Activated T-cell treated with anti-CD3 and anti-CD28 coated beads, Interleukin-2, amount 50 U/mL, for 1 hour (primary cell): ENCODE data around the gene MBTPS1.
"Not testable (repeated sequence)": the region's sequence is repeated elsewhere in the genome, so short reads cannot be mapped to it uniquely, and the experiment has no call there.

Experiments
- DNase-seq: peaks from one replicate; pipeline ENCODE4 v3.0.0-alpha.2; 2020

Gene MBTPS1

GRCh38 chr16:84136331-84137125 is 19.8 kb upstream of the MBTPS1 start:
- no peak for DNase-seq

- no peak for DNase-seq
These were observed 16.0 kb upstream of the MBTPS1 start for GRCh38 chr16:84132527-84133285.

GRCh38 chr16:84131117-84131516 is 14.4 kb upstream of the MBTPS1 start:
- DNase-seq, result no peak

GRCh38 chr16:84124257-84125073 is 7.7 kb upstream of the MBTPS1 start:
- no peak for DNase-seq

- DNase-seq, result no peak
These were observed 4.3 kb upstream of the MBTPS1 start for GRCh38 chr16:84121007-84121406.

- no peak for DNase-seq
These were observed 3.3 kb upstream of the MBTPS1 start for GRCh38 chr16:84120023-84120422.

GRCh38 chr16:84119368-84119767 is 2.6 kb upstream of the MBTPS1 start:
- no peak for DNase-seq

- not testable (repeated sequence) for DNase-seq
These were observed 1.6 kb upstream of the MBTPS1 start for GRCh38 chr16:84118315-84118714.

GRCh38 chr16:84117494-84117843 is 727 bp upstream of the MBTPS1 start:
- DNase-seq, result no peak

- no peak for DNase-seq
These were observed 623 bp downstream of the MBTPS1 start for GRCh38 chr16:84115919-84116719.

- DNase-seq, result not testable (repeated sequence)
These were observed 4.8 kb downstream of the MBTPS1 start for GRCh38 chr16:84111949-84112348.

GRCh38 chr16:84111525-84111924 is 5.2 kb downstream of the MBTPS1 start:
- no peak for DNase-seq

GRCh38 chr16:84110527-84110926 is 6.2 kb downstream of the MBTPS1 start:
- DNase-seq, result no peak

- DNase-seq, result no peak
These were observed 7.0 kb downstream of the MBTPS1 start for GRCh38 chr16:84109598-84110335.

GRCh38 chr16:84107921-84108320 is 8.8 kb downstream of the MBTPS1 start:
- no peak for DNase-seq

GRCh38 chr16:84105948-84106740 is 10.6 kb downstream of the MBTPS1 start:
- DNase-seq, result no peak

GRCh38 chr16:84105301-84105815 is 11.4 kb downstream of the MBTPS1 start:
- DNase-seq, result no peak

- no peak for DNase-seq
These were observed 12.5 kb downstream of the MBTPS1 start for GRCh38 chr16:84104231-84104630.

- no peak for DNase-seq
These were observed 13.1 kb downstream of the MBTPS1 start for GRCh38 chr16:84103678-84104077.

- DNase-seq, result no peak
These were observed 17.8 kb downstream of the MBTPS1 start for GRCh38 chr16:84098939-84099338.
